ENCODE data around the gene TPSAB1. TPM values are rescaled to one million over a fixed set of nuclear protein-coding genes. Genes with fewer than 3 reads are reported as not detected.

Gene TPSAB1
- total RNA-seq, 1 experiment from 2014 or later = not detected

DNA sequence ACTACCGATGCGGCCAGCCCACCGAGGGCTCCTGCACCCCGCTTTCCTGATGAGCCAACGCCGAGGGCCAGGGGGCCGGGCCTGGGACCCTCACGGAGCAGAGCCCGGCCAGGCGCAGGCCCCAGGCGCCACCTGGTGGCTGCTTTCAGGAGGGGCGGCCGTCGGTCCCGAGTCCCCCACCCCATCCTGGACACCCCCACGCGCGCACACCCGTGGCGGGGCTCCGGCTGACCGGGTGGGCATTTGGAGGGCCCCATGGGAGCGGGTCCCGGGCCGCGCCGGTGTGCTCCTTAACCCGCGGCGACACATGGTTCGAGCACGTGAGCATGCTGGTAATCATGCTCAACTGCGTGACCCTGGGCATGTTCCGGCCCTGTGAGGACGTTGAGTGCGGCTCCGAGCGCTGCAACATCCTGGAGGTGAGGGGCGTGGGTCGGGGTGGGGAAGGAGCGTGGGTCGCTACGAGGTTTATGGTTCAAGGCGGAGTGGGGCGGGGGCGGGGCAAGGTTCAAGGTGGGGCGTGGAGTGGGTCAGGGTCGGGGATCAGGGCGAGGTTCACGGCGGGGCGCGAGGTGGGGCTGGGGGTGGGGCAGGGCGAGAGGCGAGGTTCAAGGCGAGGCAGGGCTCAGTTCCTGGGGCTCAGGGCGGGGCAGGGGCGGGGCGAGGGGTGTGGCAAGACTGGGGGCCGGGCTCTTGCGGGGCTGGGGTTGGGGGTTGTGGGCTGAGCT is 45.7 kb upstream of the TPSAB1 start:
- Histone ChIP-seq H3K27ac (ENCODE audit: low read length) (no peak overlapping the region), H3K9me3 (ENCODE audit: control insufficient read depth, insufficient read depth, low read depth, low read length) (no peaks in the 10 kb centered on the region), H3K27me3 (ENCODE audit: control insufficient read depth, insufficient read depth, low read length) (no peaks in the 10 kb centered on the region), H3K36me3 (ENCODE audit: control insufficient read depth, insufficient read depth, low read length) (no peaks in the 10 kb centered on the region), H3K4me3 (ENCODE audit: low read depth in 2 of 2, low read length in 2 of 2) (peak overlapping the region in 1 of 2 experiments; percentile 23; a peak in 1 of 4 replicates), H3K4me1 (ENCODE audit: control insufficient read depth, insufficient read depth, low read length) (peaks cover 34% of the 10 kb centered on the region)
- TF ChIP-seq, protein P1, sequence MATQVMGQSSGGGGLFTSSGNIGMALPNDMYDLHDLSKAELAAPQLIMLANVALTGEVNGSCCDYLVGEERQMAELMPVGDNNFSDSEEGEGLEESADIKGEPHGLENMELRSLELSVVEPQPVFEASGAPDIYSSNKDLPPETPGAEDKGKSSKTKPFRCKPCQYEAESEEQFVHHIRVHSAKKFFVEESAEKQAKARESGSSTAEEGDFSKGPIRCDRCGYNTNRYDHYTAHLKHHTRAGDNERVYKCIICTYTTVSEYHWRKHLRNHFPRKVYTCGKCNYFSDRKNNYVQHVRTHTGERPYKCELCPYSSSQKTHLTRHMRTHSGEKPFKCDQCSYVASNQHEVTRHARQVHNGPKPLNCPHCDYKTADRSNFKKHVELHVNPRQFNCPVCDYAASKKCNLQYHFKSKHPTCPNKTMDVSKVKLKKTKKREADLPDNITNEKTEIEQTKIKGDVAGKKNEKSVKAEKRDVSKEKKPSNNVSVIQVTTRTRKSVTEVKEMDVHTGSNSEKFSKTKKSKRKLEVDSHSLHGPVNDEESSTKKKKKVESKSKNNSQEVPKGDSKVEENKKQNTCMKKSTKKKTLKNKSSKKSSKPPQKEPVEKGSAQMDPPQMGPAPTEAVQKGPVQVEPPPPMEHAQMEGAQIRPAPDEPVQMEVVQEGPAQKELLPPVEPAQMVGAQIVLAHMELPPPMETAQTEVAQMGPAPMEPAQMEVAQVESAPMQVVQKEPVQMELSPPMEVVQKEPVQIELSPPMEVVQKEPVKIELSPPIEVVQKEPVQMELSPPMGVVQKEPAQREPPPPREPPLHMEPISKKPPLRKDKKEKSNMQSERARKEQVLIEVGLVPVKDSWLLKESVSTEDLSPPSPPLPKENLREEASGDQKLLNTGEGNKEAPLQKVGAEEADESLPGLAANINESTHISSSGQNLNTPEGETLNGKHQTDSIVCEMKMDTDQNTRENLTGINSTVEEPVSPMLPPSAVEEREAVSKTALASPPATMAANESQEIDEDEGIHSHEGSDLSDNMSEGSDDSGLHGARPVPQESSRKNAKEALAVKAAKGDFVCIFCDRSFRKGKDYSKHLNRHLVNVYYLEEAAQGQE (IDR thresholded peaks at IDR 0.05; ENCODE audit: insufficient read depth in 1 of 2, low read depth in 2 of 2, low read length in 1 of 2) = no peak
- TF ChIP-seq, protein P2, sequence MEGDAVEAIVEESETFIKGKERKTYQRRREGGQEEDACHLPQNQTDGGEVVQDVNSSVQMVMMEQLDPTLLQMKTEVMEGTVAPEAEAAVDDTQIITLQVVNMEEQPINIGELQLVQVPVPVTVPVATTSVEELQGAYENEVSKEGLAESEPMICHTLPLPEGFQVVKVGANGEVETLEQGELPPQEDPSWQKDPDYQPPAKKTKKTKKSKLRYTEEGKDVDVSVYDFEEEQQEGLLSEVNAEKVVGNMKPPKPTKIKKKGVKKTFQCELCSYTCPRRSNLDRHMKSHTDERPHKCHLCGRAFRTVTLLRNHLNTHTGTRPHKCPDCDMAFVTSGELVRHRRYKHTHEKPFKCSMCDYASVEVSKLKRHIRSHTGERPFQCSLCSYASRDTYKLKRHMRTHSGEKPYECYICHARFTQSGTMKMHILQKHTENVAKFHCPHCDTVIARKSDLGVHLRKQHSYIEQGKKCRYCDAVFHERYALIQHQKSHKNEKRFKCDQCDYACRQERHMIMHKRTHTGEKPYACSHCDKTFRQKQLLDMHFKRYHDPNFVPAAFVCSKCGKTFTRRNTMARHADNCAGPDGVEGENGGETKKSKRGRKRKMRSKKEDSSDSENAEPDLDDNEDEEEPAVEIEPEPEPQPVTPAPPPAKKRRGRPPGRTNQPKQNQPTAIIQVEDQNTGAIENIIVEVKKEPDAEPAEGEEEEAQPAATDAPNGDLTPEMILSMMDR (IDR thresholded peaks at IDR 0.05) = peak; percentile 96
- no TSS peak for BruUV-seq (replicated peaks)
- CTCF ChIA-PET = interaction anchor here (1.1 kb wide), 1 partner anchor 89 kb away, joined by 3 read pairs; no protein-coding TSS in a partner anchor
- POLR2A ChIA-PET = no interaction called here
- intact Hi-C loops (cut with micrococcal nuclease; ENCODE audit: unreplicated experiment) = loop anchor here (2.0 kb wide), 1 partner anchor 88 kb away; no protein-coding TSS in a partner anchor
- DNase-seq (ENCODE audit: low read depth, low spot score) (no peak), ATAC-seq (no peak)
- in situ Hi-C loops (cut with HindIII; ENCODE audit: low pct_unique_long_range_greater_than_20kb, low sequenced_read_pairs) = no loop called here

DNA sequence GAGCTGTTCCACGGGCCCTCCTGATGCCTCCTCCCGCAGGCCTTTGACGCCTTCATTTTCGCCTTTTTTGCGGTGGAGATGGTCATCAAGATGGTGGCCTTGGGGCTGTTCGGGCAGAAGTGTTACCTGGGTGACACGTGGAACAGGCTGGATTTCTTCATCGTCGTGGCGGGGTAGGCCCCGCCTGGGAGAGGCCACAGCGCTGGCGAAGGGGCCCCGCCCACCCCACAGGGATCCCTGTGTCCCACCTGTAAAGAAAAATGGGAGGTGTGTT is 45.2 kb upstream of the TPSAB1 start:
- in situ Hi-C loops (cut with HindIII; ENCODE audit: low pct_unique_long_range_greater_than_20kb, low sequenced_read_pairs) (no loop called here), intact Hi-C loops (cut with micrococcal nuclease; ENCODE audit: unreplicated experiment) (loop anchor here (2.0 kb wide), 1 partner anchor 89 kb away; no protein-coding TSS in a partner anchor)
- Histone ChIP-seq H3K4me3 (ENCODE audit: low read depth in 2 of 2, low read length in 2 of 2) (no peak overlapping the region), H3K36me3 (ENCODE audit: control insufficient read depth, insufficient read depth, low read length) (no peaks in the 10 kb centered on the region), H3K27ac (ENCODE audit: low read length) (no peak overlapping the region), H3K4me1 (ENCODE audit: control insufficient read depth, insufficient read depth, low read length) (peaks cover 34% of the 10 kb centered on the region), H3K27me3 (ENCODE audit: control insufficient read depth, insufficient read depth, low read length) (no peaks in the 10 kb centered on the region), H3K9me3 (ENCODE audit: control insufficient read depth, insufficient read depth, low read depth, low read length) (no peaks in the 10 kb centered on the region)
- no peak for TF ChIP-seq TCF7L2 (IDR thresholded peaks at IDR 0.05; ENCODE audit: low read depth, low read length)
- no peak for TF ChIP-seq POLR2AphosphoS5 (IDR thresholded peaks at IDR 0.05; ENCODE audit: low read depth, low read length)
- no peak for TF ChIP-seq SIN3A (IDR thresholded peaks at IDR 0.05; ENCODE audit: borderline replicate concordance, insufficient read depth, low read depth, low read length)
- TF ChIP-seq, protein P1 (IDR thresholded peaks at IDR 0.05; ENCODE audit: insufficient read depth in 1 of 2, low read depth in 2 of 2, low read length in 1 of 2) = no peak
- TF ChIP-seq, protein P2 (IDR thresholded peaks at IDR 0.05) = no peak
- ATAC-seq (no peak), DNase-seq (ENCODE audit: low read depth, low spot score) (no peak)
- ChIA-PET CTCF (no interaction called here), POLR2A (no interaction called here)
- no TSS peak for BruUV-seq (replicated peaks)
